Measurements from ENCODE around the gene SYNE1.

- TF ChIP-seq CTCF (IDR thresholded peaks at IDR 0.05; ENCODE audit: insufficient read depth, low read length, poor library complexity, severe bottlenecking) (no peak), EZH2phosphoT487 (conservative IDR thresholded peaks at IDR 0.05; ENCODE audit: low read length) (no peak)
Measured at GRCh38 chr6:152387091-152387490, 250.1 kb downstream of the SYNE1 start.

Data from SU-DHL-6 (cell line).